HG03342 (cell line): Measurements from ENCODE around the gene SLC16A4.
"Not testable (repeated sequence)": the region's sequence is repeated elsewhere in the genome, so short reads cannot be mapped to it uniquely, and the experiment has no call there.

ENCODE experiments used
- ATAC-seq: cut with Tn5 transposase; IDR thresholded peaks from one replicate; pipeline ENCODE4 v1.9.1; 2021; ENCODE audit warnings: mild to moderate bottlenecking, moderate library complexity; ENCODE audit not compliant: unreplicated experiment

Gene SLC16A4

GRCh38 chr1:110390692-110391245 lies at the start of gene SLC16A4:
Gene SLC16A4, minus strand, starts transcription at chr1:110391026. Its CDS starts 1,703 bp downstream, at chr1:110389323.
- ATAC-seq, result no peak

GRCh38 chr1:110439873-110440272 lies 49.0 kb upstream of the SLC16A4 start:
- ATAC-seq, result not testable (repeated sequence)

DNA sequence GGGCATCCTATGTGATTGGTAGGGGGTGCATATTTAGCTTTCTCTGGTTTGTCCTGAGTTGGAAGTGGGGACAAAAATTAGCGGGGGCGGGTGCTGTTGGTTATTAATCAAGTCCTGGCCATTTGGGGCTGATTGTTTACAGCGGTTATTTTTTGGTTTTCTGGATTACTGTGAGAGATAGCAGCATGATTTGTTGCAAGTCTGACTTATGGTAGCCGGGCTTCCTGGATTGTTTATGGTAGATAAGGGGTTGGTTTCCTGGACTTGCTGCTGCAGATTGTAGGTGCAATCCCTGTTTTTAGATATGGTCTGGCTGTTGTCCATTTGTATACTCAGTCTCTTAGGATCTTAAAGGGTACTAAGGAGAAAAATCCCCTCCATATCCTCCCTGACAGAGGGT lies 48.1 kb upstream of the SLC16A4 start:
- no peak for ATAC-seq

DNA sequence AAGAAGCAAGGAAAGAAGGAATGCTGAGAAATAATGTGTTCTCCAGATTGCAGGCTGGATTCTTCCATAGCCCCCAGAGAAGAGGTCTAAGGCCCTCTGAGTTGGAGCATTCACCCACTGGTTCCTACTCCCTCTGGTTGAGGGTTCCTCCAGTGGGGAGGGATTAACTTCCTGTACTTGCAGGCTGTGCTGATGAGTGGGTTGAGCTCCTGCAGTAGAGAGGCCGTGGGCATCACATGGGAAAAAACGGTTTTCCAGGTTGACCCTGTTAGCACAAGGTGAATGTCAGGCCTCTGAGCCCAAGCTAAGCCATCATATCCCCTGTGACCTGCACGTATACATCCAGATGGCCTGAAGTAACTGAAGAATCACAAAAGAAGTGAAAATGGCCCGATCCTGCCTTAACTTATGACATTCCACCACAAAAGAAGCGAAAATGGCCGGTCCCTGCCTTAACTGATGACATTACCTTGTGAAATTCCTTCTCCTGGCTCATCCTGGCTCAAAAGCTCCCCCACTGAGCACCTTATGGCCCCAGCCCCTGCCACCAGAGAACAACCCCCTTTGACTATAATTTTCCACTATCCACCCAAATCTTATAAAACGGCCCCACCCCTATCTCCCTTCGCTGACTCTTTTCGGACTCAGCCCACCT lies 46.9 kb upstream of the SLC16A4 start:
- ATAC-seq, result not testable (repeated sequence)

- no peak for ATAC-seq
Observed at GRCh38 chr1:110436635-110437034, 45.8 kb upstream of the SLC16A4 start.

DNA sequence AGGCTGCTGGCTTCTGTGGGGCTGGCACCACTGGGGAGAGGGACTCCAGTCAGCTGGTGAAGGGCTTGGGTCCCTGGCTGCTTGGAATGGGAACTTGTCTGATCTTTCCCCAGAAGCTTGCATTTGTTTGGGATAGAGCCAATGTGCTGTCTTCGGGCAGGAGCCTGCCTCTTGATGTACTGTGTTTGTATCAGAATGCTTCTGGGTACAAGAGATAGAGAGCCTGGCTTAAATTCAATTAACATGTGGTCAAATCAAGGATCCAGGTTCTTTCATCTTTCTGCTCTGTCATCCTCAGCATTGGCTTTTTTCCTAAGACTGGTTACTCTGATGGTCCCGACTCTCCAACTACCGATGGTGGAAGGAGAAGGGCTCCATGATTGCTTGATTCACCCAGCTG lies 44.1 kb upstream of the SLC16A4 start:
- no peak for ATAC-seq

DNA sequence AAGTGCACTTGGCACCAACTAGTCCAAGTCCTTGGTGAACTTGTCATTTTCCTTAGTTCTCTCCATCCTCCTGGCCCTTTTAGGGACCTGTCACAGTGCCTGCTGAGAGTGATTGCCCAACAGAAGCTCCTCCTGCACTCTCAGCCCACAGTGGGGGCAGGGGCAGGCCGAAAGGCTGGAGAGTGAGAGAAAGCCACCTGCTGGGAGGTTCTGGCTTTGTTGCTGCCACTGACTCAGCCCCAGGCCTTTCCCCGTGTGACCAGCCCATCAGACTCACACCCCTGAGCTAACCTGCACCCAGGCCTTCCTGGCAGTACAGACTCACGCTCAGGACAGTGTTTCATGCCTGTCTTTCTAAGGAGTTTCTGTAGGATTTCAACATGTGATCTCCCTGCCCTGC lies 43.0 kb upstream of the SLC16A4 start:
- no peak for ATAC-seq

- ATAC-seq, result no peak
Observed at GRCh38 chr1:110433213-110433612, 42.4 kb upstream of the SLC16A4 start.

- ATAC-seq, result no peak
Observed at GRCh38 chr1:110430901-110431300, 40.1 kb upstream of the SLC16A4 start.

DNA sequence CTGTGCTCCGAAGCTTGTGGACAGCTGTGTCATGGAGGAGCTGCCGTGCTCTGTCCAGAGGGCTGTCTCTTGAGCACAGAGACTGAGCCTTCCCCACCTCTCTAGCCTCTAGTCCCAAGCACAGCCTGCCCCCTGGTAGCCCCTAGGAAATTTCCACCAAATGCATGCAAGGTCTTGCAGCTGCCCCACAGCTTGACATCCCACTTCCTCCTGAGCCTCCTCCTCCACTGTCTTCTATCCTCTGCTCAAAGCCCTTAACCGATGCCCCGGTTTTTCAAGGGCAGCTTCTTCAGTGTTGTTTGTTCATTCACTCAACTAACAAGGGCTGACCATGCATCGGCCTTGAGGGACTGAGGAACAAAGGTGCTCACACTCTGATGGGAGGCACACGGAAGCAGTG lies 39.5 kb upstream of the SLC16A4 start:
- no peak for ATAC-seq

DNA sequence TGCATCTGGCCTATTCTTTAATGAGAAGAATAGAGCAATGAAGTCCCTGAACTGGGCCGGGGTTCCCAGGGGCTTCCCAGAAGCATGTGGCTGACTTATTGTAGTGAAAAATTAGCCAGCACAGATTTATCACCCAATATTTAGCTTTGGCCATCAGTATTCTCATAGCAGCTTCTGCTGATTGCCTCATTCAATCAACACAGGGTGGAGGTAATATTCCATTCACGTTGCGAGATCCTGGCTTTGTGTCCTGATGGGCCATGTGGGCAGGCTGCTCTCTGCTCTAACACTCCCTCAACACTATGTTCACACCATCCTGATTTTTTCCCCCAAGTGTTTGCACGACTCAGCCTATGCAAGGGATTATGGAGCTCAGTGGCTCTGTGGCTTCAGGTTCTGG lies 38.1 kb upstream of the SLC16A4 start:
- no peak for ATAC-seq

DNA sequence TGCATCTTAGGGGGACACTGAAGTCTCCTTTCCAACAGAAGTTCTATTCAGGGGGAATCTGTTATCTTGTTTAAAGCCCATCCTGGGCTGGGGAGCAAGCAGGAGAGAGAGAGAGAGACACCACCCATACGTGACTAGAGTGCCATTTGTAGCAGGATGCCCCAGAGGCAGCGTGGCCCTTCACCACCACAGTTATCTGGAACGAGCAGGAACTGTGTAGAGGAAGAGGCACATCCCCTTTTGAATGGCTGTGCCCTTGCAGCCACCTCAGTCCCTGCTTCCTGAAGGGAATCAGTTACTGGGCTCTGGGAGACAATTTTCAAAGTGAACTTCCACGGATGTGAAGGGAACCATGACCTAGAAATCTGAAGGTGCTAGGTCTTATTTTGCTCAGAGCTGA lies 36.0 kb upstream of the SLC16A4 start:
- no peak for ATAC-seq

DNA sequence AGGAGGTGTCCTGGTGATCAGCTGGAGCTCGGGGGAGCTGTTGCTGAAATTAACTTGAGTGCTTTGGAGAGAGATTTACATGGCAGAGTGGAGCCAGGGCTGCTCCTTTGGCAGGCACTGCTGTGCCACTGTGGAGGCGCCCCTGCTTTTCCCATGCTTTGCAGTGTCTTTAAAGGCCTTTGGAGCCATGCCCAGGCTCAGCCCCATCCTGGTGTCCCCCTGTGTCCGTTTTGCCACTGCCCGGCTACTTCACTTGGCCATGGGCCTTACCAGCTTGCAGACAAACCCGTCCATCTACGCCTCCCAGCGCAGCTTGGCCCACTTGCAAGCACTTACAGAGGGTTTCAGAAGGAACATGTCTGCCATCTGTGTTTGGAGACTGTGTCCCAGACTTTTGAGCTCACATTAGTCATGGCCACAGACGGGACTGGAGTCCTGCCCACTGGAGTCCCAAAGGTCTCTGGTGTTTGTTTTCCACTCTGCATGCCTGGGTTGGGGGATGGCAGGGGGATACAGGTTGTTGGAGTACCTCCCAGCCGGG lies 34.9 kb upstream of the SLC16A4 start:
- ATAC-seq, result no peak

- ATAC-seq, result no peak
Observed at GRCh38 chr1:110424699-110425611, 34.1 kb upstream of the SLC16A4 start.

- no peak for ATAC-seq
Observed at GRCh38 chr1:110420874-110421793, 30.3 kb upstream of the SLC16A4 start.

- ATAC-seq, result no peak
Observed at GRCh38 chr1:110420023-110420662, 29.3 kb upstream of the SLC16A4 start.

DNA sequence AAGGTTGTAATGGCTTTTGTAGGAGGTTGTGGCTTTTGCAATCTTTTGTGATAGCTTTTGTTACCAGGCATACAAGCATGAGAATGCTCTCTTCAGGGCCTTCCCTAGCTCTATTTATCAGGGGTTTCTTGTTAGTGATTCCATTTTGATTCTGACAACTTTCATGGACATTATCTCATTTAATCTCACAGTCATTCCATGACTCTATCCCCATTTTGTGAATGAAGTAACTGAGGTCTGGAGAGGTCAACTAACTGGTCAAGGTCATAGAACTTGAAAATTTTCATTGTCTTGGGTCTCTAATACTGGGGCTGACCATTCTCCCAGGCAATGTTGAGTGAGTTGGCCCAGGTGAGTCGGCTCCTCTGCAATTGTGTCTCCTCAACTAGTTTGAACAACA lies 27.9 kb upstream of the SLC16A4 start:
- ATAC-seq, result no peak

GRCh38 chr1:110413045-110413444 lies 22.2 kb upstream of the SLC16A4 start:
- ATAC-seq, result not testable (repeated sequence)

DNA sequence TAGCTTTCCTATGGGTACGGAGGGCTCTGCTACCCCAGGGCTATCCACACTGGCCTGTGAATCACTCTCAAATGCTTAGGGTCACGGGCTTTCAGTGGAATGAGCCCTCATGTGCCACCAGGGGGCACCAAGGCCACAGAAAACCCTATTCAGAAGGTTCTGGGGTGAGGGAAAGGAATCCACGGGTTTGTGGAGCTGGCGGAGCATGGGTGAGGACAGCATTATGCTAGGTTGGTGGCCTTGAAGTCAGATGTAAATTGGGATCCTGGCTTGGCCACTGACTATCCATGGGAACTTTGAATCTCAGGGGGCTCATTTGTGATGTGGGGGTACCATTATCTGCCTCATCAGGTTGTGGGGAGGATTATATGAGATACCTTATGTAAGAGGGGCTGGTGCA lies 21.8 kb upstream of the SLC16A4 start:
- ATAC-seq, result no peak

DNA sequence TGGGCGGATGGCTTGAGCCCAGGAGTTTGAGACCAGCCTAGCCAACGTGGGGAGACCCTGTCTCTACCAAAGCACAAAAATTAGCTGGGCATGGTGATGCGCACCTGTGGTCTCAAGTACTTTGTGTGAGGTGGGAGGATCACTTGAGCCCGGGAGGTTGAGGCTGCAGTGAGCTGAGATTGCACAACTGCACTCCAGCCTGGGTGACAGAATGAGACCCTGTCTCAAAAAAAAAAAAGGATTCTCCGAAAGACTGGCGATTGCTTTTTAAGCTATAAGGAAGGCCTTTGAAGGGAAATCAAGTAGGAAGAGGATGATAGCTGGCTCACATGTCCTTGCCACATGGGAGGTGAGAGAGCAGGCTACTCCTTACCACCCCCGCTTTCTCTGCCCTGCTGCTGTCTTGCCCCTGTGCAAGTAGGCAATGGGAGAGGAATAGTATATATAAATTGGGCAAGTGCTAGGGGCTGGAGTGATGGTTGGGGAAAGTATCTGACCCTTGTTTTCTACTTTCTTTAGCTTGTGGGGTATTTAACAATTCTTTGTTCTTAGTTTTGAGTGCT lies 20.4 kb upstream of the SLC16A4 start:
- no peak for ATAC-seq
